B cell (primary cell): ENCODE measurements around the gene VWA1.

Experiments used
- CTCF ChIP-seq: fragments of 200-600 bp; IDR thresholded peaks from one replicate; pipeline ENCODE4 v1.8.0; 2022; ENCODE audit warnings: antibody characterized with exemption, mild to moderate bottlenecking
- EZH2 ChIP-seq: IDR thresholded peaks from 2 replicates; pipeline ENCODE4 v1.6.1; 2012; ENCODE audit warnings: borderline replicate concordance, low read depth, mild to moderate bottlenecking, moderate library complexity, low read length; ENCODE audit not compliant: insufficient read depth, poor library complexity, severe bottlenecking

DNA sequence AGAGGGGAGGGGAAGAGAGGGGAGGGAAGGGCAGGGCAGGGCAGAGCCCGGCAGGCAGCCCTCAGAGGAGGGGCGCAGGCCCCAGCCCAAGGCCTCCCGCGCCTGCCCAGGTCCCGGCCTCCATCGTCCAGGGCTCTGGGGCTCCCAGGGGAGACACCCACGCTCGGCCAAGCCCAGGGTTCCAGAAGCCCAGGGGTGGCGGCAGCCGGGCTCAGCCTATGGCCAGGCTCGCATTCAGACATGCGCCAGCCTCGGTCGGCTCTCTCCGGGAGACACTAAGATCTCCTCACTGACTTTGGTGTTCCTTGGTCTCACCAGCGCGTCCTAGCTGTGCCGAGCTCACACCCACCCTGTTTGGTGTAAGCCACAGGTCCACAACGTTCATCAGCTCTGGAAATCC is 7.3 kb upstream of the VWA1 start:
- no peak for TF ChIP-seq CTCF
- no peak for TF ChIP-seq EZH2
